Right lobe of liver (tissue), 4 donors: Measurements from ENCODE around the gene UTP4.

Source experiments
- CTCF ChIP-seq, 4 donors: fragments of 200-600 bp in 3 of 4; fragments of 450-650 bp in 1 of 4; IDR thresholded peaks; one replicate each; pipeline versions ENCODE4 v1.5.1 to v1.8.0; 2016 to 2022; ENCODE audit warnings: antibody characterized with exemption in 4 of 4, mild to moderate bottlenecking in 2 of 4
- POLR2A ChIP-seq: fragments of 450-650 bp; IDR thresholded peaks from one replicate; pipeline ENCODE4 v1.6.1; 2017; ENCODE audit warnings: antibody characterized with exemption, mild to moderate bottlenecking
- donor health status: DM: no; HTN: no; CAD: no.
- donor health status: DM: no; HTN: no; CAD: no.
- donor health status: DM: no; HTN: yes; CAD: no.

- no peak for TF ChIP-seq CTCF (IDR thresholded peaks at IDR 0.05)
- TF ChIP-seq POLR2A, result no peak
These were observed 37.3 kb downstream of the UTP4 start for GRCh38 chr16:69169607-69170352.
